HG02938 (cell line): ENCODE measurements around the gene BSCL2.
"Not testable (repeated sequence)": the region's sequence is repeated elsewhere in the genome, so short reads cannot be mapped to it uniquely, and the experiment has no call there.

Experiments used
- ATAC-seq: cut with Tn5 transposase; IDR thresholded peaks from one replicate; pipeline ENCODE4 v1.9.1; 2021; ENCODE audit warnings: mild to moderate bottlenecking, moderate library complexity; ENCODE audit not compliant: unreplicated experiment

Gene BSCL2

DNA sequence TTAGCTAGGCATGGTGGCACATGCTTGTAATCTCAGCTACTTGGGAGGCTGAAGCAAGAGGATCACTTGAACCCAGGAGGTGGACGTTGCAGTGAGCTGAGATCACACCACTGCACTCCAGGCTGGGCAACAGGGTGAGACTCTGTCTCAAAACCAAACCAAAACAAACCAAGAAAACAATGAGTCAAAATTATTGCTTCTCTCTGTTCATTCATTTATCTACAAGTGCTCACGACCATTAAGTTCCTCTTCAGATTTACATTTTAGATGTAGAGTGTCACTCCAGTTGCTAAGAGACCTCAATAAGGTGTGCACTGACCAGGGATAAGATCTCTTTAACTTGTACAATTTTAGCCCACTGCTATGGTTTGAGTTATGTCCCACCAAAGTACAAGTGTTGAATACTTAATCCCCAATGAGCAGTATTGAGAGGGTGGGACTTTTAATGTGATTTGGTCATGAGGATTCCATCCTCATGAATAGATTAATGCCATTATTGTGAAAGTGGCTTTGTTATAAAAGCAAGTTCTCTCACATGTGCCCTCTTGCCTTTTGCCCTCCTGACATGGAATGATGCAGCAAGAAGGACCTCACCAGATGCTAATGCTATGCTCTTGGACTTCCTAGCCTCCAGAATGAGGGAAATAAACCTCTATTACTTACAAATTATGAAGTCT is 12.2 kb upstream of the BSCL2 start:
- ATAC-seq = no peak

DNA sequence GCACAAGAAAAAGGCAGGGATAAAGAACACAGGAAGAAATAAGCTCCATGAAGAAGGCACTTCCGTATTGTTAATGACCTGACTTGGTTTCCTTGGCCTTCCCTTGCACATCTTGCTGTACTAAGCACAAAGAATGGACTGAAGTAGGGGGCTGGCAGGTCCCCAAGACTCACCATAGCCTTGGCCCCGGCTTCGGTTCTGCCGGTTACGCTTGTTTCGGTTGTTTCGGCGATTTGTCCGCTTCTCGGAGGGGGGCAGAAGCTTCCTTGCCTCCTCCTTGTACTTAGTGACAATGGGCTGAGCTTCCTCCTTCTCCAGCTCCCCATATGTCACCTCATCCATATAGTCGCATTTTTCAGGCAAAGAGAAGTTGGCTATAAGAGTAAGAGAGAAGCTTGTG is 9.6 kb upstream of the BSCL2 start:
- no peak for ATAC-seq

DNA sequence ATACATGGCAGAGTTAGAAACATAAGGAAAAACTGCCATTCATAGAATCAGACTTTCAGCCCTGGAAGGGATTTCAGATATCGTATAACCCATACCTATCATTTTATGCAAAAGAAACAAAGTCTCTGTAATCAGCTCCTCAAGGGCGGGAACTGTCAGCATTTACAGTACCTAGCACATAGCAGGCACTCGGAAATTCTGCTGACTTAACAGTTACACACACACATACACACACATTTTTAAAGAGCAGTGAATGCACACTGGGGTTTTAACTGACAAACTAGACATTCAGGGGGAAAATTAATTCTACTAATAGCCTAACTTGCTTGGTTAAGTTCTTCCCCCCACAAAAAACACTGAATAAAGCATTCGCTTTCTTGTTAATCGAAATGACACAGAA is 9.0 kb upstream of the BSCL2 start:
- no peak for ATAC-seq

DNA sequence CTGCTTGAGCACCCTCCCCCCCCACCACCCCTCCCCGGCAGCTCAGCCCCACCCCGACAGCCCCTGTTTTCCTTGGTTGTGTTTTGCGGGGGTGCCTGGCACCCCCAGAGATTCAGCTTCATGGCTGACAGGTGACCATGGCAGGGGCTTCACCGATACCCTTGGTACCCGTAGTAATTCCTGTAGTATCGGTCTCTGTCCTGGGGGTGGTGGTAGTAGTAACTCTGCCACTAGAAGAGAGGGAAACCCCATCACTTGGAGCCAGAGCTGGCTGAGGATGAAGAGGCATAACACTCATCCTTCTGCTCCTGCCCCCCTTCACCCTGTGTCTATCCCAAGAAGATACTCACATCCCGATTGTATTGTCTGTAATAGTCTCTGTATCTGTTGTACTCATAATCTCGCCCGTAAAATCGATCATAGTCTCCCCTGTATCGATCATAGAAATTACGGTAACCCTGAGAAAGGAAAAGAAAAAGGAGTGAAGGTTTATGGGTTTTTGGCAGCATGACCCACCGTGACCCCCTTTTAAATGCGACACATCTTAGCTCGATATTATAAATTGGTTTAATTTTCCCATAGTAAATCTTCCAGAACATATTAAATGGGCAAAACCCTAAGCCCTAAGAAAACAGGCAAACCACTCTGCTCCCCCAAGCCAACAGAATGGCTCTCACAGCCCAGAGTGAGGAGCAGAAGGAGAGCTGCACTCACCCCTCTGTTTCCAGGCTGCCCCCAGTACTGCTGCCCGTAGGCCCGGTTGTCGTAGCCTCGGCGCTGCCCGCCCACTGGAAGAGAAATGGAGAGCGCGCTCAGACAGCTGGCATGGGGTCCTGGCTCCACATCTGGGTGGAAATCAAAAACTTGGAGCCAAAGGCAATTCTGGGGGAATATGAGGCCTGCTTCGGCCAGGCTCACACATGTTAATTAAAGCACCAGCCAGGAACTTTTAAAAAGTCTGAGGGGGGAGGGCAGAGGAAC is 8.2 kb upstream of the BSCL2 start:
- no peak for ATAC-seq

DNA sequence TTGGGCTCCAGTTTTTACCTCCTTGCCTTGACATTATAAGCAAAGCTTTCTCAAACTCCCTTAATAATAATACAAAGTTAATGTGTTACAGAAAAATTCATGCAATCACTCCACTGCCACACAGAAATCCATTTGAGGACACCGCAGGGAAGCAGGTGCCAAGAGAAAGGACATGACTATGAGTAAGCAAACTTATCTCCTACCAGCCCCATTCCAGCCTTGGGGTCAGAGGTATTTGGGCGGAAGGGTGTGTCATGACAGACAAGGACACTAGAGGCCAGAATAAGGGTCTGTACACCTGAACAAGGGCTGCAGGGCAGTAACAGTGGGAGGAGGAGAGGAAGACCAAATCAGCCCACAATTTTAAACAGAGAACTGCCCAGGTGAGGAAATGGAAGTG is 6.1 kb upstream of the BSCL2 start:
- ATAC-seq = no peak

DNA sequence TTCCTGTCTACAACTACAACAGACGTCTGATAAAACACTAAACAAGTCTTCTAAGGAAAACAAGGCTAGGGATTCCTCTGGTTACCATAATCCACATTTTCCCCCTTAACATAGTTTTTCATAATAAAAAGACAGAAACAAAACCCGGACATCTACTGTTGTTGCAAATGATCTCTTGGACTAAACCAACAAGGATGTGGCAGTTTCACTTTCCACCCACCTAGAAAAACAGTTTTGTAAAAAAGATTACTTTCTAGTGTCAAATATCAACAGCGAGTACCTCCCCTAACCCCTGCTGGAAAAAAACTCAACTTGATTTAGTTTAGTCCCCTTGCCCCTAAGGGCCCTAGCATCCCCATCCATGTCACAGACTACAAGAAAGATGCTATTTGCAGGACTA is 5.6 kb upstream of the BSCL2 start:
- ATAC-seq = no peak

DNA sequence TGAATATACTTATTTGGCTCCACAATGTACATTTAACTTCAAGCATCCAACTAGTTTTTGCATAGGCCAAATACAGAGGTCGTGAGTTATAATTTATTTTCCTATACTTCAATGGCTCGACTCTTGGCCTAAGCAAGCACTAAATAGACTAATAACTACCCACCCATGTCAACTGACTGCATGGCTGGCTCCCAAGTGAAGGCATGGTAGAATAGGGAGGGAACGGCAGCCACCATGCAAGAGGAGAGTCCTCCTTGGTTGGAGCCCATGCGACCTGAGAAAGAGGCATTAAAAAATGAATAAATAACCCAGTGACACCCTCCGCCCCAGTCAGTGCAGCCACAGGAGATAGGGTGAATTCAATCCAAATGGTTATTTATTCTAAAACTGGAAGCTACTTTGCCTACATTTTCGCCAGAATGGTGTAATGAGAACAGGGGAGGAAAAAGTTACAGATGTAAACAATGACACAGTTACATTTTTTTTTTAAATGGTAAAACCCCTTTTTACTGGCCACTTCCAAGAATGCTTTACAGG is 5.1 kb upstream of the BSCL2 start:
- ATAC-seq = no peak

DNA sequence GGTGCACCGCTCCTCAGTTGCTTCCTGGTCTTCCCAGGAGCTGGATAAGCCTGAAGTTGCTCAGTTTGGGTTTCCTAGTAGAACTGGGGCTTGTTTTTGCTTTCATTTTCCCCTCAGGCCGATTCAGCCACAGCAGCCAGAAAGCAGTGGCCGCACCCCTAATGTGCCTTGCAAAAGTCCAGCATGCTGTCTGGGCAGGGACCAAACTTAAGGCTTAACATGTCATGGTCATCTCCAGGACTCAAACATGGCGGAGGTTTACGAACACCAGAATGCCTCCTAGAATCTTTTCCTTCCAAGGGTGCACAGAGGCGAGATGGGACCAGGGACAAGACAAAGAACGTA is 2.7 kb upstream of the BSCL2 start:
- no peak for ATAC-seq

DNA sequence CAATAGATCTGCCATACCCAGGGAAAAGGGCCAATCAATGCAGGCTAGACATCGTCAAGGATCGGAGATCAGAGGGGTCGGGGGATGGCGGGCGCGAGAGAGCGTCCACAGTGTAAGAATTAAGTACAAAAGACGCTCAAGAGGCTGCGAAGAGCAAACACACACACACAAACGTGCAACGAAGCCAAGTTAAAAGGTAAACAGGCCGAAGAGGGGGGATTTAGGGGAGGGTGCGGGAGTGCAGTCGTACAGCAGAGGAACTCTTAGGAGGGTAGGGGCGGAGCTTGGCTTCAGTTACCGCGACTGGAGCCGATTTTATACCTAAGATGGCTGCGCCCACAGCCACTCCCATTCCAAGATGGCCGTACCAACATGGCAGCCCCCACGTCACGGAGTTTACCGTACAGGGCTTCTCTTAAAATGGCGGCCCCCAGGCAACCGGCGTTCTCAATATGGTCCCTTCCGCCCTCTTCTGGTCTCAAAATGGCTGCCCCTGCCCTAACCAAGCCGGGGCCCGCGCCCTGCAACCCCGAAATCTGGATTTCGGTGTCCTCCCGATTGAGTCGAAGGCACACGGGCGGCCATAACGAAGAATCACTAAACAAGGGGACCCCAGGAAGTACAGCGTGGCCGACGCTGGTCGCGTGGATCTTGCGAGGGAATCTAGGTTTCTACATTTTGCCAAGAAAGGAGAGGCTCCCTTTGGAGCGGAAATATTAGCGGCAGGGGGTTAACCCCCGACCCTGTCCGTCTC is 2.2 kb upstream of the BSCL2 start:
- peak; percentile 65 for ATAC-seq

DNA sequence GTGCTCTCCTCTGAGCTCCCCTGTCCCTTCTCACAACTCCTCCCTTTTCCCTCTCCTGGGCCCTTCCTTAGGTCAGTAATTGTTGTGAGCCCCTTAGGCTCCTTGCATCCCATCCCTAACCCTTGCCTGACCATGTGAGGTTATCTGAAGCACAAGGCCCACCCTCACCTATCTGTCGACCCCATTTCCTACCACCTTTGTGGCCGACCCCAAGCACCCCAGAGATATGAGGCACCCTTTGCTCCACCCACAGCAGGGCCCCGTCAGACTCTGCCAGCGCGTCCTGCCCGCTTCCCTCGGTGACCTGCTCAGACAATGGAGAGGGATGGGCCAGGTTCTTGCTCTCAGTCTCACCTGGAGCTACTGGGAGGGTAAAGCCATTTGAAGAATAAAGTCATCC is 1.6 kb upstream of the BSCL2 start:
- ATAC-seq = no peak

DNA sequence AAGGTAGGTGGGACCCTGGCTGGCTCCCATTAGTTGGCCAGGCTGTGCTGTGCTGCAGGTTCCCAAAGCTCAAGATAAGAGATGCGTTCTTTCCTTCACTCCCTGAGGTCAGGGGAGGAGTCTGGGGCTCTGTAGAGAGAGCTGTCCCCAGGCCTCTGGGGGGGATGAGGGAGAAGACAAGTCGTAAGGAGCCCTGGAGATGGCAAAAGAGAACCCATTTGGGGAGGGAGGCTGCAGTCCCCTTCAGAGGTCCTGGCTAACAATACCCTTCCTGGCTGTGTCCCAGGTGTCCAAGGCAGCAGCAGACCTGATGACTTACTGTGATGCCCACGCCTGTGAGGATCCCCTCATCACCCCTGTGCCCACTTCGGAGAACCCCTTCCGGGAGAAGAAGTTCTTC is 1.2 kb upstream of the BSCL2 start:
- no peak for ATAC-seq

DNA sequence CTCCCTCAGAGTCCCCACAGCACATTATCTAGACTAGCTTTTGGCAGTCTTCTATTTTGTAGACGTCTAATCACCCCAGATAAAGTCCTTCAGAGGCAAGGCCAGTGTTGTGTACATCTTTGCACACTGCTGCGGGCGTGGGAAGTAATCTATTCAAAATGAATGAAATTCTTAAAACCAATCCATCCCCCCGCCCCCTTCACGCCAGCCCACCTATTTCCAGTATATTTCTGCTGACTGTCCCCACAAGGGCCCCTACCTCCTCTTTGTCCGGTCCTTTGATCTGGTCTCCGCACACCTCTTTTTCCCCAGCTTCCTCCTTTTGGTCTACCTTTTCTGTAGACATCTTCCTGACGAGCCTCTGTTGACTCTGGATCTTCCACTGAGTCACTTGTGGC is 375 bp downstream of the BSCL2 start:
- ATAC-seq = no peak

DNA sequence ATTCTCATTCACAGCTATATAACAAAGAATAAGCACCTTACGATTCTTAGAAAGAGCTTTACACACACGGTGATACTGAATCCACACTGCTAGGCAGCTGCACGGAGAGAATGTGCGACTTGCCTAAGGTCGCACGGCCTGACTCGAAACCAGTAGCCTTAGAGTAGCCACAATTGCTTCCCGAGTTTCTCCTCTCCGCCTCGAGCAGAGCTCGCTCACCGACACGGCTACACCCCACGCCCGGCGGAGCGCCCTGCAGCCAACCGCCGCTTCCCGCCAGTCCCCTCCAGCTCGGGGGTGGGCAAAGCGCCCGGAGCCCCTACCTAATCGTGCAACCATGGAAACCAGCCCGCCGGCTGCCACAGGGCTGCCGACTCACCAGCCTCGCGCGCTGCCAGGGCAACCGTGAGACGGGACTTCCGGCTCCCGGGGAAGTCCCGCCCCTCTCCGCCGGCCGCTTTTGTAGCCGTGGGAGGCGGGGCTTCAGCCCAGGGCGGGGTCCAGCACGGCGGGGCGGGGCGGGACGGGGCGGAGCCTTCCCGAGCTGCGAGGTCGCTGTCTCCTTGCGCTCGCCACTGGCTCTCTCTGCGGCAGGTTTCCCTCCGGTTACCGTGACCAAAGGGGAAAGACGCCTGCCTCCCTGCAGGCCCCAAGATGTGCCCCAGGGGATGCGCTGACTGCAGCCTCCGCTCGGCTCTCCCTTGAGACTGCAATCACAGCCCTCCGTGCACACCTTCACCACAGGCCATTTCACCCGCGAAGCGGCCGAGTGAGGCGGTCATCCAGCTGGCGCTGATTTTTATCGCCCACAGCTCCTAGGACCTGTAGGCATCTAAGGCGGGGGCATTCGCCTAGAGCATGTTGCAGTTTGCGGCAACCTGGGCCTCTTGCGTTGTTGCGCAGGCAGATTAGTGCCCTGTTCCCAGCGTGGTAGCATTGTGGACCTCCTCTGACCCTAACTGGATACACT is 1.1 kb downstream of the BSCL2 start:
- peak; percentile 44 for ATAC-seq

DNA sequence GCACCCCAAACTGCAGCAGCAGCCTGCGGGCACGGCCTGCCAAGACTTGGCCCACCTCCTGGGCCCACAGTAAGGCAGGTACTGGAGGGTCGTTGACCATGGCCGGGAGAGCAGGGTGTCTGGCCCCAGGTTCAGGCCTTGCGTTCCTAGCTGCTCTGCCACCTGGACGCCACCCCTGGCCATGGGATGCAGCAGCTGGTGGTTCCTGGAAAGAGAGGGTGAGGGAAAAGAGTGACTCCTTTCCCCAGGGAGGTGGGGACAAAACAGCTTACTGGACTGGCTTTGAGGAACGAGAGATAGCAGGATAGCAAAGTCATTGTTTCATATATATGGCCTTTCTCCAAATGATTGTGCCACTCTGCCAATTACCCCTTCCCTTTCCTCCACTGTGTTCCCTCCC is 1.8 kb downstream of the BSCL2 start:
- no peak for ATAC-seq

DNA sequence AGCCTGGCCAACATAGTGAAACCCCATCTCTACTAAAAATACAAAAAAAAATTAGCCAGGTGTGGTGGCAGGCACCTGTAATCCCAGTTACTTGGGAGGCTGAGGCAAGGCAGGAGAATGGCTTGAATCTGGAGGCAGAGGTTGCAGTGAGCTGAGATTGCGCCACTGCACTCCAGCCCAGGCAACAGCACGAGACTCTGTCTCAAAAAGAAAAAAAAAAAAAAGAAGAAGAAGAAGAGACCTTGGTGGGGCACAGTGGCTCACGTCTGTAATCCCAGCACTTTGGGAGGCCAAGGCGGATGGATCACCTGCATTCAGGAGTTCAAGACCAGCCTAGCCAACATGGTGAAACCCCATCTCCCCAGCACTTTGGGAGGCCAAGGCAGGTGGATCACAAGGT is 3.3 kb downstream of the BSCL2 start:
- not testable (repeated sequence) for ATAC-seq

DNA sequence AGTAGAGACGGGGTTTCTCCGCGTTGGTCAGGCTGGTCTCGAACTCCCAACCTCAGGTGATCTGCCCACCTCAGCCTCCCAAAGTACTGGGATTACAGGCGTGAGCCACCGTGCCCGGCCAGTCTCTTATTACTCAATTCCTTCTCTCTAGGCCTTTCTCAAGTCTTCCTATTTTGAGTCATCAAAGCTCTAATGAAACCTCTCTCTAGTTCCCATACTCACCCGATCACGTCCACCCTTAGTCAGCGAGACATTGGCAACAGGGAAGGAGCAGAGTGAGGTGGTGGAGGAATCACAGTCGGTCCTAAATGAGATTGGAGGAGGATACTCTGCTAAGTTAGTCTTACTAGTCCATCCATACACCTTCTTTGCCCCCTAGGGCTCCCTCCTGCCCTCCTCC is 5.0 kb downstream of the BSCL2 start:
- no peak for ATAC-seq

DNA sequence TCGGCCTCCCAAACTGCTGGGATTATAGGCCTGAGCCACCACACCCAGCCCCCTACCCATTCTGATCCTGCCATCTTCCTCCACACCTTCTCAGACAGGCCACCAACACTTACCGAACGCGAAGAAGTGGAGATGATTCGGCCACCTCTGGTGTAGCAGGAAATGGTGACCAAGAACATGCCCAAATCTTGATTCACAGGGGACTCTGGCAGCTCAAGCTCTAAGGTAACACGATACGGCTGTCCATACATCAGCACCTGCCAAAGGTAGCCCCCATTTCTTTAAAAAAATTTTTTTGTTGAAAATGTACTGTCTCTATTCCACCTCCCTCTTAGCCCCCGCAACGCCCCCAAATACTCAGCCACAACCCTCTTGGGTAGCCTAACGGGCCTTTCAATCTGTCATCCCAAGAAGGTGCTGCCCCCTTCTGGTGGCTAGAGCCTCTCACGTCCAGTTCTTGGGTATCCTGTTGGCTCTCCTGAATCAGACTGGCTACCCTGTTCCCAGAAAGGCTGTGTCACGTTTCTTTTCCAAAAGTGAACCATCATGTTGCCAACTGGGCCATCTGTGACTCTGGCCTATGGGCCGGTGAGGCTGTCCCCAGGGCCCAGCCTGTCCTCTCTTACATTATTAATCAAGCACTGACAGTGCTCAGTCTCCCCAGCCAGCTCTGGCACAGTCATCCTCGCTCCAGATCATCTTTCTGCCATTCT is 12.6 kb downstream of the BSCL2 start:
- ATAC-seq = no peak

DNA sequence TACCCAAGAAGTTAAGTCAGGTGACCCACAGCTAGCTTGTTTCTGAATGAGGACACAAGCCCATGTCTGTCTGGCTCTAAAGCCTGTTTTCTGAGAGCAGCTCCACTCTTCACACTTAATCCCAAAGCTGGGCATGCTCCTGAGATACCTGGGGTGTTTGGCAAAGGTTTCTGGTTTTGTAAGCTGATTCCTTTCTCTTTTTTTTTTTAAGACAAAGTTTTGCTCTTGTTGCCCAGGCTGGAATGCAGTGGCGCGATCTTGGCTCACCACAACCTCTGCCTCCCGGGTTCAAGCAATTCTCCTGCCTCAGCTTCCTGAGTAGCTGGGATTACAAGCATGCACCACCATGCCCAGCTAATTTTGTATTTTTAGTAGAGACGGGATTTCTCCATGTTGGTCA is 13.6 kb downstream of the BSCL2 start:
- not testable (repeated sequence) for ATAC-seq

DNA sequence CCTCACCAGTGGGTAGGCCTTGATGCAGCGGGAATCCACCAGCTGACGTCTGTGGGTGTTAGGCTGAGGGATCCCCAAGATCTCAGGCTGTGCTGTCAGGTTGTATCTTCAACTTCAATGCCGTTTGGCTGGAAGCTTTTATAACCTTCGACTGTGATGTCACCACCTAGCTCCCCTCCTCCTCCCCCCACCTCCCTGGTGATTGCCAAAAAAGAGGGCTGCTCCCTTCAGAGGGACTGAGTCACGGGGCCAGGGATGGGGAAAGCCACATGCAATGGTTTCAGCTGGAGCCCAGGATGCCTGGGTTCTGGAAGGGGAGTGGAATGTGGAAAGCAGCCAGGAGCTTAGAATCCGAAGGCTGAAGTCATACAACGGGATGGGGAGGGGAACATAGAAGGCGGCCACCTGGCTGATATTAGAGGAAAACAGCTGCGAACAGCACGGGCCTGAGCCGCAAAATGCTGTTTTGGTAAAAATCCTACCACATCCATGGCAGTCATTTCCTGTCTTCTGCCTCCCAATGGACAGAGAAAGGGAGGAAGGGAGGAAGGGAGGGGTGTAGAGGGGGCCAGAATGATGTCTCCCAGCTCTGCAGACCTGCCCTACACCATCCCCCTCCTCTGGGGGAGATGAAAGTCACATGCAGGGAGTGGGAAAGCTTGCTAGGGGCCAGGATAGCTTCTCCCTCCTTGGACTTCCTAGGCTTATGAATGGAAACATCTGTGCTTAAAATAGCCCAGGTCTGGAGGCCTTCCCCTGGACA is 17.6 kb downstream of the BSCL2 start, which contains the start of gene LRRN4CL:
Gene LRRN4CL (minus strand): TSS at position 110 of the 763 bp plus-strand sequence. CDS start 1,022 bp downstream, outside the sequence.
- no peak for ATAC-seq
